Measurements from ENCODE around the gene LIN7B. TPM values are rescaled to one million over a fixed set of nuclear protein-coding genes. Genes with fewer than 3 reads are reported as not detected.

LIN7B gene
- total RNA-seq, 2 experiments from 2014 or later, result 2.1 to 4.4 TPM

DNA sequence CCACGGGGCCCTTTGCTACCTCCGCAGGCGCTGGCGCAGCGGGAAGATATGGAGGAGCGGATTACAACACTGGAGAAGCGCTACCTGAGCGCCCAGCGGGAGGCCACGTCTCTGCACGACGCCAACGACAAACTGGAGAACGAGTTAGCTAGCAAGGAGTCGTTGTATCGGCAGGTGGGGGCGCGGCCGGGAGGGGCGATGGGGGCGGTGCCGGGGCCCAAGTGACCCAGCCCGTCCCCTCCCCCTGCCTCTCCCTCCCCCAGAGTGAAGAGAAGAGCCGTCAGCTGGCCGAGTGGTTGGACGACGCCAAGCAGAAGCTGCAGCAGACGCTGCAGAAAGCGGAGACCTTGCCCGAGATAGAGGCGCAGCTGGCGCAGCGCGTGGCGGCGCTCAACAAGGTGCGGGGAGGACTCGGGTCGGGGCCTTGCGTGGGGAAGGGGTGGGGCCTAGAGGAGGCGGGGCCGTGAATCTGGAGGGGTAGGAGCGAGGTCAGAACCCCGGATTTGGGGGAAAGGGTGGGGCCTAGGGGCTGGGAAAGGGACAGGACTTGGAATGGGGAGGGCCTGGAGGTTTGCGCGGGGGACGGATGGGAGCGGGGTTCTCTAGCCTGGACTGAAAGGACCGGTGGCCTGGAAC is 18.9 kb downstream of the LIN7B start:
- DNase-seq, result peak; percentile 37
- Mint-ChIP-seq H3K9me3 (no peaks in the 10 kb centered on the region), H3K36me3 (ENCODE audit: low read depth) (peaks cover 1% of the 10 kb centered on the region), H3K4me1 (ENCODE audit: low read depth) (peaks cover 16% of the 10 kb centered on the region), H3K27me3 (peaks cover 4% of the 10 kb centered on the region), H3K27ac (no peak overlapping the region), H3K4me3 (peak overlapping the region; percentile 49)
- ATAC-seq, result peak; percentile 12
- TF ChIP-seq, protein P1, sequence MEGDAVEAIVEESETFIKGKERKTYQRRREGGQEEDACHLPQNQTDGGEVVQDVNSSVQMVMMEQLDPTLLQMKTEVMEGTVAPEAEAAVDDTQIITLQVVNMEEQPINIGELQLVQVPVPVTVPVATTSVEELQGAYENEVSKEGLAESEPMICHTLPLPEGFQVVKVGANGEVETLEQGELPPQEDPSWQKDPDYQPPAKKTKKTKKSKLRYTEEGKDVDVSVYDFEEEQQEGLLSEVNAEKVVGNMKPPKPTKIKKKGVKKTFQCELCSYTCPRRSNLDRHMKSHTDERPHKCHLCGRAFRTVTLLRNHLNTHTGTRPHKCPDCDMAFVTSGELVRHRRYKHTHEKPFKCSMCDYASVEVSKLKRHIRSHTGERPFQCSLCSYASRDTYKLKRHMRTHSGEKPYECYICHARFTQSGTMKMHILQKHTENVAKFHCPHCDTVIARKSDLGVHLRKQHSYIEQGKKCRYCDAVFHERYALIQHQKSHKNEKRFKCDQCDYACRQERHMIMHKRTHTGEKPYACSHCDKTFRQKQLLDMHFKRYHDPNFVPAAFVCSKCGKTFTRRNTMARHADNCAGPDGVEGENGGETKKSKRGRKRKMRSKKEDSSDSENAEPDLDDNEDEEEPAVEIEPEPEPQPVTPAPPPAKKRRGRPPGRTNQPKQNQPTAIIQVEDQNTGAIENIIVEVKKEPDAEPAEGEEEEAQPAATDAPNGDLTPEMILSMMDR (IDR thresholded peaks at IDR 0.05), result no peak
- intact Hi-C loops (cut with micrococcal nuclease), result no loop called here
- ChIA-PET POLR2A (interaction anchor here (0.9 kb wide), 1 partner anchor 13 kb away, joined by 3 read pairs; no protein-coding TSS in a partner anchor), CTCF (interaction anchor here (1.0 to 7.0 kb wide), 4 partner anchors 12 to 92 kb away, joined by 4 to 35 read pairs (median 8); partner anchors contain the start of gene LIN7B)

DNA sequence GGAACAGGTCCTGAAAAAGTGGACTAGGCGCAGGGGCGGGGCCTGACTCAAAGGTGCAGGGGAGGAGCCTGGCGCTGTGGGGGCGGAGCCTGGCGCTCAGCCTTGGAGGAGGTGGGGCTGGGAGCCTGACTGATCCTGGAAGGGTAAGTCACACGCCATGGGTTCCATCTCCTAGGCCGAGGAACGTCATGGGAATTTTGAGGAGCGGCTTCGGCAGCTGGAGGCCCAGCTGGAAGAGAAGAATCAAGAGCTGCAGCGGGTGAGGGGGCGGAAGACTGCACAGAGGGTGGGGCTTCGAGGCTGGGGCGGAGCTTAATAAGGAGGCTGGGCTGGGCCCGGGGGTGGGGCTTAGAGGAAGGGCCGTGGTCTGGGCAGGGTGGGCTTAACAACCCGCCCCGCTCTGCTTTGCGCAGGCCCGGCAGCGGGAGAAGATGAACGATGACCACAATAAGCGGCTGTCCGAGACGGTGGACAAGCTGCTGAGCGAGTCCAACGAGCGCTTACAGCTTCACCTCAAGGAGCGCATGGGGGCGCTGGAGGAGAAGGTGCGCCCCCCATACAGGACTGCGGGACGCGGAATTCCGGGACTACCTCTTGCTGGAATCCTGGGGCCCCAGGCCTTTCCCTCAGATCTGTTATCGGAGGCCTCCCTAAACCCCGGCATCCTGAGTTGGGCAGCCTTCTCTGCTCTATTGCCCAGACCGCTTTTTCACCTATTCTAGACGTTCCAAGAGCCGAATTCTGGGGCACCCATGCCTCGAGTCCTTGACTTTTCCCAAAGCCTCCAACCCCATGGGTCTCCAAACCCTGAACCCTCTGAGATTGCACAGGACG is 19.7 kb downstream of the LIN7B start:
- Mint-ChIP-seq H3K36me3 (ENCODE audit: low read depth) (peaks cover 1% of the 10 kb centered on the region), H3K27me3 (peaks cover 4% of the 10 kb centered on the region), H3K9me3 (no peaks in the 10 kb centered on the region), H3K4me1 (ENCODE audit: low read depth) (peaks cover 11% of the 10 kb centered on the region), H3K4me3 (peak overlapping the region; percentile 49), H3K27ac (no peak overlapping the region)
- CTCF ChIA-PET, result interaction anchor here (0.8 to 7.0 kb wide), 4 partner anchors 12 to 92 kb away, joined by 4 to 35 read pairs (median 8); partner anchors contain the start of gene LIN7B
- intact Hi-C loops (cut with micrococcal nuclease), result no loop called here
- ATAC-seq (peak; percentile 78), DNase-seq (peak; percentile 73)
- POLR2A ChIA-PET, result interaction anchor here (0.9 to 1.6 kb wide), 2 partner anchors 14 to 15 kb away, joined by 3 to 7 read pairs; no protein-coding TSS in a partner anchor
- TF ChIP-seq, protein P1 (IDR thresholded peaks at IDR 0.05), result no peak

DNA sequence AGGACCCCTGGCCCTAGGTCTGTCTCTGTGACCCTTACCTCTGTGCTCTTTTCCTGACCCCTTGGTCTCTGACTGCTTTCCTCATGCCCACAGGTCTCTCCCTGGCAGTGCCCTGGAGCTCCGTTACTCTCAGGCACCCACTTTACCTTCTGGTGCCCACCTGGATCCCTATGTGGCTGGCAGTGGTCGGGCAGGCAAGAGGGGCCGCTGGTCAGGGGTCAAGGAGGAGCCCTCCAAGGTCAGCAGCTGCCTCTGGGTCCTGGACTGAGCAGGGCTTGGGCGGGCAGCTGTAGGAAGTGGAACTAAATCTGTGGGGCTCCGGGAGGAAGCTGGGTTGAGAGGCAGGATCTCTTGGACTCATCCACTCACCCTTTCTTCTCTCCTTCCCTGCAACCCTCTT is 21.5 kb downstream of the LIN7B start:
- no peaks in the 10 kb centered on the region for H3K9me3 Mint-ChIP-seq
- TF ChIP-seq, protein P1 (IDR thresholded peaks at IDR 0.05), result no peak
- H3K27me3 Mint-ChIP-seq, result peaks cover 4% of the 10 kb centered on the region
- ChIA-PET CTCF (interaction anchor here (7.0 kb wide), 1 partner anchor 10 kb away, joined by 35 read pairs; no protein-coding TSS in a partner anchor), POLR2A (no interaction called here)
- no peak overlapping the region for H3K4me3 Mint-ChIP-seq
- peaks cover 9% of the 10 kb centered on the region for H3K4me1 Mint-ChIP-seq (ENCODE audit: low read depth)
- DNase-seq (no peak), ATAC-seq (no peak)
- H3K36me3 Mint-ChIP-seq (ENCODE audit: low read depth), result no peaks in the 10 kb centered on the region
- H3K27ac Mint-ChIP-seq, result no peak overlapping the region
- intact Hi-C loops (cut with micrococcal nuclease), result no loop called here

DNA sequence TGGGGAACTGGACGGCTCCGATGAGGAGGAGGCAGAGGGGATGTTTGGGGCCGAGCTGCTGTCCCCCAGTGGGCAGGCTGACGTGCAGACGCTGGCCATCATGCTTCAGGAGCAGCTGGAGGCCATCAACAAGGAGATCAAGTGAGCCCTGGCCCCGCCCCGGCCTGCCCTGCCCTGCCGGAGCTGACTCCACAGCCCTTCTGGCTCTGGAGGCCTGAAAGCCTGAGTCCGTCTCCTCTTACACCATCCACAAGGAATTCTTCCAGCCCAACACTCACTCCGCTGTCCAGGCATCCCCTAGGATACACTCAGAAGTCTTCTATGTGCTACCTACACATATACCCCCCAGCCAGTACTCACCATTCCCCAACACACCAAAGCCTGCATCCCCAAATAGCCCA is 22.6 kb downstream of the LIN7B start:
- TF ChIP-seq, protein P1 (IDR thresholded peaks at IDR 0.05), result no peak
- ChIA-PET CTCF (interaction anchor here (1.1 kb wide), 1 partner anchor 39 kb away, joined by 4 read pairs; no protein-coding TSS in a partner anchor), POLR2A (no interaction called here)
- Mint-ChIP-seq H3K36me3 (ENCODE audit: low read depth) (no peaks in the 10 kb centered on the region), H3K4me3 (no peak overlapping the region), H3K27ac (no peak overlapping the region), H3K4me1 (ENCODE audit: low read depth) (peaks cover 9% of the 10 kb centered on the region), H3K27me3 (peaks cover 7% of the 10 kb centered on the region), H3K9me3 (no peaks in the 10 kb centered on the region)
- DNase-seq (no peak), ATAC-seq (no peak)
- intact Hi-C loops (cut with micrococcal nuclease), result no loop called here
